WERI-Rb-1 (cell line): ENCODE measurements around the gene CYGB.
"Not testable (repeated sequence)": the region's sequence is repeated elsewhere in the genome, so short reads cannot be mapped to it uniquely, and the experiment has no call there.

Source experiments
- DNase-seq: peaks from one replicate; pipeline ENCODE4 v3.0.0-alpha.2; 2020
- H3K27ac ChIP-seq: fragments of 250-450 bp; sonication (Bioruptor Pico); 2 replicates; pipeline ENCODE4 v1.5.1; 2020; ENCODE audit warnings: mild to moderate bottlenecking, moderate library complexity
- H3K27me3 ChIP-seq: fragments of 250-450 bp; sonication (Bioruptor Pico); 2 replicates; pipeline ENCODE4 v1.5.1; 2021; ENCODE audit warnings: mild to moderate bottlenecking, low read depth, moderate library complexity; ENCODE audit not compliant: insufficient read depth, severe bottlenecking
- H3K36me3 ChIP-seq: fragments of 250-450 bp; sonication (Bioruptor Pico); 2 replicates; pipeline ENCODE4 v1.5.1; 2020; ENCODE audit warnings: mild to moderate bottlenecking, moderate library complexity
- H3K4me3 ChIP-seq: 2 replicates; pipeline ENCODE4 v1.5.1; 2011; ENCODE audit warnings: low read depth, mild to moderate bottlenecking, control low read depth, low read length
- H3K9me3 ChIP-seq: fragments of 250-450 bp; sonication (Bioruptor Pico); 2 replicates; pipeline ENCODE4 v1.5.1; 2021; ENCODE audit warnings: mild to moderate bottlenecking, moderate library complexity; ENCODE audit not compliant: severe bottlenecking
- CTCF ChIP-seq: IDR thresholded peaks from 2 replicates; pipeline ENCODE4 v1.5.1; 2011; ENCODE audit warnings: low read depth, mild to moderate bottlenecking, control low read depth, inconsistent platforms, low read length

CYGB gene

DNA sequence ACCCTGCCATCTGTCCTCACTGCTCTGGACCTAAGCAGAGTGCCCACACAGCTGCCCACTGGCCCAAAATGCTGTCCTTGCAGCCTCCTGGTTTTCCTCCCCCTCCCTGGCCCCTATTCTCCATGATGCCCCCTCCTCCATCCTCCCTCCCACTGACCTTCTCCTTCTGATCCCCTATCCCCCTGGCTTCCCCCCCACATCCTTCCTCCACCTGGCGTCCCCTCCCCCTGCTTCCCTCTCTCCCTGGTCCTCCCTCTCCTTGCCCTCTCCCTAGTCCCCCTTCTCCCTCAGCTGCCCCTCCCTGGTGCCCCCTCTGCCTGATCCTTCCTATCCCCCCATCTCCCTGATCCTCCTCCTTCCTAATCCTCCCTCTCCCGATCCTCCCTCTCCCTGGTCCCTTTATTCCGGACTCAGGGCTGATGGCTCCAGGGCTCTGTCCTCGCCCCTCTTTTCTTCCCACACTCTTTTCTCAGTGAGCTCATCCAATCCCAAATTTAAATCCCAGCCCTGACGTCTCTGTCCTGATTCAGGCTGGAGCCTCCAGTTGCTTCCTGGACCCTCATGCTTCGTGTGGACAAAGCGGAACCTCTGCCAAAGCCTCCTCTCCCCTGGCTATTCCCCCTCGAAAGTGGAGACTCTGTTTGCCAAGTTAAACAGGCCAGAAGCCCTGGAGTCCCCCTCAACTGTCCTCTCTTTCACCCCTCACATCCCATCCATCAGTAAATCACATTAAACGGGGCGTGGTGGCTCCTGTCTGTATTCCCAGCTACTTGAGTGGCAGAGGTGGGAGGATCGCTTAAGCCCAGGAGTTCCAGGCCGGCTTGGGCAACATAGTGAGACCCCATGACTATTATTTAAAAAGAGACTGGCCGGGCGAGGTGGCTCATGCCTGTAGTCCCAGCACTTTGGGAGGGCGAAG is 18.2 kb downstream of the CYGB start:
- no peaks in the 10 kb centered on the region for H3K36me3 ChIP-seq
- DNase-seq, result peak; percentile 59
- no peak overlapping the region for H3K4me3 ChIP-seq
- no peak for TF ChIP-seq CTCF
- H3K9me3 ChIP-seq, result no peaks in the 10 kb centered on the region
- no peaks in the 10 kb centered on the region for H3K27me3 ChIP-seq
- no peak overlapping the region for H3K27ac ChIP-seq

GRCh38 chr17:76517638-76518038 is 19.9 kb downstream of the CYGB start:
- no peaks in the 10 kb centered on the region for H3K36me3 ChIP-seq
- no peaks in the 10 kb centered on the region for H3K9me3 ChIP-seq
- no peaks in the 10 kb centered on the region for H3K27me3 ChIP-seq
- DNase-seq, result no peak
- H3K4me3 ChIP-seq, result no peak overlapping the region
- no peak overlapping the region for H3K27ac ChIP-seq
- TF ChIP-seq CTCF, result no peak

DNA sequence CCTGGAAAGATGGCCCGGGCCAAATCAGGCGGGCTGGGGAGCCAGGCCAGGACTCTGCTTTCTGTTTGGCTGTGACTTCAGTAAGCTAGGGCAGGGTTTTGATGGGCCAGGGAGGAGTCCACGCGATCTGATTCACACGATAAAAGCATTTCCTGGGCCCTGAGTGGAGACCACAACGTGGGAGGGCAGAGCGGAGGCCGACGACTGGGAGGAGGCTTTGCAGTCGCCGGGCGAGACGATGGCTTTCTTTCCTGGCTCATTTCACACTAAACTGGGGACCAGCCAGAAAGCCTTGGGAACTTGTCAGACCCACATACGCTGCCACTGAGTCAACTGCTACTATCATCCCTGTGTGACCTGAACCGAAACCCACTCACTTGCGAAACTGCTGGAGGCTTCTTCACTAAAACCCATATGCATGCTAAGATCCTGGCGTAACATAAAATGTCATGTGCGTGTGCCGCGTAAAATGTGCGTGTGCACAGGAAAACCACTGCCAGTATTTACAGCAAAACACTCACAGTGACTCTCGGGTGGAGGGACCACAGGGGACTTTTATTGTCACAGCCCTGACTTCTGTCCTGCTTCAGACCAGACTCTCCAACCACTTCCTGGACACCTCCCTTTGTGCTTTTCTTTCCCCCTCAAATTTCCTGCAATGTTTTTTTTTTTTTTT is 22.1 kb downstream of the CYGB start:
- DNase-seq, result no peak
- no peaks in the 10 kb centered on the region for H3K27me3 ChIP-seq
- H3K9me3 ChIP-seq, result no peaks in the 10 kb centered on the region
- TF ChIP-seq CTCF, result no peak
- H3K27ac ChIP-seq, result no peak overlapping the region
- H3K4me3 ChIP-seq, result no peak overlapping the region
- H3K36me3 ChIP-seq, result no peaks in the 10 kb centered on the region

GRCh38 chr17:76514355-76514754 is 23.2 kb downstream of the CYGB start:
- H3K27me3 ChIP-seq, H3K4me3 ChIP-seq, H3K36me3 ChIP-seq, H3K27ac ChIP-seq, H3K9me3 ChIP-seq, DNase-seq: not testable (repeated sequence)

GRCh38 chr17:76513306-76513692 is 24.2 kb downstream of the CYGB start:
- H3K36me3 ChIP-seq, result no peaks in the 10 kb centered on the region
- no peak overlapping the region for H3K4me3 ChIP-seq
- no peaks in the 10 kb centered on the region for H3K27me3 ChIP-seq
- no peak for DNase-seq
- H3K9me3 ChIP-seq, result no peaks in the 10 kb centered on the region
- TF ChIP-seq CTCF, result no peak
- H3K27ac ChIP-seq, result no peak overlapping the region
